ENCODE results near the gene DDX11. TPM values are rescaled to one million over a fixed set of nuclear protein-coding genes. Genes with fewer than 3 reads are reported as not detected.
"Not testable (repeated sequence)": the region's sequence is repeated elsewhere in the genome, so short reads cannot be mapped to it uniquely, and the experiment has no call there.

Gene DDX11
- total and polyA plus RNA-seq, 2 of the 4 experiments (the other 2 are of a cell fraction) = 10.8 to 17.6 TPM

GRCh38 chr12:31026202-31026601 is 47.5 kb upstream of the DDX11 start:
- Histone ChIP-seq H2BK120ac (ENCODE audit: low read depth, low read length) (no peak overlapping the region), H3K9me3 (ENCODE audit: control insufficient read depth, insufficient read depth, low read length) (no peaks in the 10 kb centered on the region), H2AK9ac (replicated peaks; ENCODE audit: low read depth, low read length, poor library complexity) (no peak overlapping the region), H3K9me1 (ENCODE audit: insufficient read depth, low read length) (no peaks in the 10 kb centered on the region), H2BK15ac (ENCODE audit: low read depth, low read length) (no peak overlapping the region), H2BK5ac (ENCODE audit: low read depth, low read length, poor library complexity, severe bottlenecking) (no peak overlapping the region), H3K36me3 (ENCODE audit: control insufficient read depth, insufficient read depth, low read length) (no peaks in the 10 kb centered on the region), H3K56ac (ENCODE audit: extremely low read depth, insufficient read depth, low read length) (no peak overlapping the region), H3K23ac (ENCODE audit: low read depth, low read length) (no peak overlapping the region), H3K4me1 (ENCODE audit: control insufficient read depth, insufficient read depth, low read length) (no peaks in the 10 kb centered on the region), H2BK20ac (ENCODE audit: low read depth, low read length) (no peak overlapping the region), H3K27ac (ENCODE audit: insufficient read depth, low read length) (no peak overlapping the region), H2AK5ac (ENCODE audit: low read depth, low read length) (no peak overlapping the region), H3K4me2 (ENCODE audit: low read depth, low read length) (no peak overlapping the region), H3K14ac (replicated peaks; ENCODE audit: low read depth, low read length) (no peak overlapping the region), H2AFZ (replicated peaks; ENCODE audit: low read length, poor library complexity) (no peak overlapping the region), H3K4ac (ENCODE audit: low read depth, low read length) (no peak overlapping the region), H4K20me1 (ENCODE audit: insufficient read depth, low read length) (no peaks in the 10 kb centered on the region), H3K9ac (ENCODE audit: low read depth, low read length) (no peak overlapping the region), H3K27me3 (ENCODE audit: control insufficient read depth, insufficient read depth, low read length) (peaks cover 7% of the 10 kb centered on the region), H4K8ac (ENCODE audit: low read depth in 2 of 2, low read length in 2 of 2) (no peak overlapping the region), H3K79me1 (ENCODE audit: low read depth in 1 of 2, low read length in 2 of 2) (no peaks in the 10 kb centered on the region), H3K18ac (ENCODE audit: low read depth, low read length) (no peak overlapping the region), H4K91ac (ENCODE audit: insufficient read depth, low read depth, low read length) (no peak overlapping the region), H4K5ac (ENCODE audit: low read depth, low read length) (no peak overlapping the region), H3K4me3 (ENCODE audit: insufficient read depth, low read depth, low read length) (no peak overlapping the region)
- WGBS, 2 experiments (ENCODE audit: extremely low coverage in 2 of 2, insufficient read length in 1 of 2) = no CpG with 5 or more reads among the region's 7 CpGs
- intact Hi-C loops (cut with micrococcal nuclease) = no loop called here
- ChIA-PET POLR2A (ENCODE audit: unreplicated experiment) (no interaction called here), CTCF (interaction anchor here (0.7 to 0.9 kb wide), 2 partner anchors 9 to 10 kb away, joined by 3 to 4 read pairs; no protein-coding TSS in a partner anchor)
- TF ChIP-seq MAZ (IDR thresholded peaks at IDR 0.05; ENCODE audit: borderline replicate concordance, low read depth, low read length) (no peak), ELK1 (IDR thresholded peaks at IDR 0.05; ENCODE audit: borderline replicate concordance, low read depth, low read length) (no peak)
- dilution Hi-C loops (cut with HindIII; ENCODE audit: low sequenced_read_pairs, unreplicated experiment) = no loop called here
- in situ Hi-C loops (cut with MboI; ENCODE audit: low sequenced_read_pairs) = no loop called here
- DNase-seq (no peak), ATAC-seq (ENCODE audit: low read depth) (no peak)
- BruUV-seq (replicated peaks) = no TSS peak

- in situ Hi-C loops (cut with MboI; ENCODE audit: low sequenced_read_pairs); H4K91ac ChIP-seq (ENCODE audit: insufficient read depth, low read depth, low read length); intact Hi-C loops (cut with micrococcal nuclease); H3K18ac ChIP-seq (ENCODE audit: low read depth, low read length); H2AK9ac ChIP-seq (replicated peaks; ENCODE audit: low read depth, low read length, poor library complexity); H2BK120ac ChIP-seq (ENCODE audit: low read depth, low read length); H3K4me3 ChIP-seq (ENCODE audit: insufficient read depth, low read depth, low read length); H3K4me1 ChIP-seq (ENCODE audit: control insufficient read depth, insufficient read depth, low read length); H2AK5ac ChIP-seq (ENCODE audit: low read depth, low read length); H3K36me3 ChIP-seq (ENCODE audit: control insufficient read depth, insufficient read depth, low read length); BruUV-seq (replicated peaks); dilution Hi-C loops (cut with HindIII; ENCODE audit: low sequenced_read_pairs, unreplicated experiment); POLR2A ChIA-PET (ENCODE audit: unreplicated experiment); H4K5ac ChIP-seq (ENCODE audit: low read depth, low read length); H4K20me1 ChIP-seq (ENCODE audit: insufficient read depth, low read length); H2AFZ ChIP-seq (replicated peaks; ENCODE audit: low read length, poor library complexity); H3K79me1 ChIP-seq (ENCODE audit: low read depth in 1 of 2, low read length in 2 of 2); H3K14ac ChIP-seq (replicated peaks; ENCODE audit: low read depth, low read length); H3K23ac ChIP-seq (ENCODE audit: low read depth, low read length); H3K56ac ChIP-seq (ENCODE audit: extremely low read depth, insufficient read depth, low read length); H4K8ac ChIP-seq (ENCODE audit: low read depth in 2 of 2, low read length in 2 of 2); H3K9ac ChIP-seq (ENCODE audit: low read depth, low read length); H3K4me2 ChIP-seq (ENCODE audit: low read depth, low read length); H3K27me3 ChIP-seq (ENCODE audit: control insufficient read depth, insufficient read depth, low read length); H3K9me1 ChIP-seq (ENCODE audit: insufficient read depth, low read length); H2BK5ac ChIP-seq (ENCODE audit: low read depth, low read length, poor library complexity, severe bottlenecking); H3K4ac ChIP-seq (ENCODE audit: low read depth, low read length); DNase-seq; H3K27ac ChIP-seq (ENCODE audit: insufficient read depth, low read length); ATAC-seq (ENCODE audit: low read depth); H2BK20ac ChIP-seq (ENCODE audit: low read depth, low read length); H3K9me3 ChIP-seq (ENCODE audit: control insufficient read depth, insufficient read depth, low read length); H2BK15ac ChIP-seq (ENCODE audit: low read depth, low read length): not testable (repeated sequence)
- WGBS, 2 experiments (ENCODE audit: extremely low coverage in 2 of 2, insufficient read length in 1 of 2) = no CpG with 5 or more reads among the region's 5 CpGs
- CTCF ChIA-PET = interaction anchor here (0.9 kb wide), 1 partner anchor 9 kb away, joined by 4 read pairs; no protein-coding TSS in a partner anchor
Measured at GRCh38 chr12:31027006-31027405, 46.7 kb upstream of the DDX11 start.

Measured in IMR-90 (cell line).